ENCODE measurements around the gene MAGI1.

GRCh38 chr3:65618599-65618998 is 420.1 kb downstream of the MAGI1 start:
- TF ChIP-seq, protein P1, sequence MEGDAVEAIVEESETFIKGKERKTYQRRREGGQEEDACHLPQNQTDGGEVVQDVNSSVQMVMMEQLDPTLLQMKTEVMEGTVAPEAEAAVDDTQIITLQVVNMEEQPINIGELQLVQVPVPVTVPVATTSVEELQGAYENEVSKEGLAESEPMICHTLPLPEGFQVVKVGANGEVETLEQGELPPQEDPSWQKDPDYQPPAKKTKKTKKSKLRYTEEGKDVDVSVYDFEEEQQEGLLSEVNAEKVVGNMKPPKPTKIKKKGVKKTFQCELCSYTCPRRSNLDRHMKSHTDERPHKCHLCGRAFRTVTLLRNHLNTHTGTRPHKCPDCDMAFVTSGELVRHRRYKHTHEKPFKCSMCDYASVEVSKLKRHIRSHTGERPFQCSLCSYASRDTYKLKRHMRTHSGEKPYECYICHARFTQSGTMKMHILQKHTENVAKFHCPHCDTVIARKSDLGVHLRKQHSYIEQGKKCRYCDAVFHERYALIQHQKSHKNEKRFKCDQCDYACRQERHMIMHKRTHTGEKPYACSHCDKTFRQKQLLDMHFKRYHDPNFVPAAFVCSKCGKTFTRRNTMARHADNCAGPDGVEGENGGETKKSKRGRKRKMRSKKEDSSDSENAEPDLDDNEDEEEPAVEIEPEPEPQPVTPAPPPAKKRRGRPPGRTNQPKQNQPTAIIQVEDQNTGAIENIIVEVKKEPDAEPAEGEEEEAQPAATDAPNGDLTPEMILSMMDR (IDR thresholded peaks at IDR 0.05), result no peak
- no peak for TF ChIP-seq POLR2A (IDR thresholded peaks at IDR 0.05)

Measured in breast epithelium (tissue), 3 donors.